ES-I3 (cell line): ENCODE results near the gene TMEM239.

Source experiments
- H3K36me3 ChIP-seq: 2 replicates; pipeline ENCODE4 v1.6.1; 2013; ENCODE audit warnings: mild to moderate bottlenecking, low read length, control low read depth, moderate library complexity; ENCODE audit not compliant: insufficient read depth
- H3K4me1 ChIP-seq: 2 replicates; pipeline ENCODE4 v1.6.1; 2013; ENCODE audit warnings: mild to moderate bottlenecking, control low read depth, low read length; ENCODE audit not compliant: insufficient read depth
- H3K9ac ChIP-seq: 2 replicates; pipeline ENCODE4 v1.6.1; 2013; ENCODE audit warnings: low read depth, mild to moderate bottlenecking, low read length, moderate library complexity
- H3K9me3 ChIP-seq: 2 replicates; pipeline ENCODE4 v1.6.1; 2013; ENCODE audit warnings: mild to moderate bottlenecking, low read length, moderate library complexity; ENCODE audit not compliant: control insufficient read depth, insufficient read depth

TMEM239 gene

DNA sequence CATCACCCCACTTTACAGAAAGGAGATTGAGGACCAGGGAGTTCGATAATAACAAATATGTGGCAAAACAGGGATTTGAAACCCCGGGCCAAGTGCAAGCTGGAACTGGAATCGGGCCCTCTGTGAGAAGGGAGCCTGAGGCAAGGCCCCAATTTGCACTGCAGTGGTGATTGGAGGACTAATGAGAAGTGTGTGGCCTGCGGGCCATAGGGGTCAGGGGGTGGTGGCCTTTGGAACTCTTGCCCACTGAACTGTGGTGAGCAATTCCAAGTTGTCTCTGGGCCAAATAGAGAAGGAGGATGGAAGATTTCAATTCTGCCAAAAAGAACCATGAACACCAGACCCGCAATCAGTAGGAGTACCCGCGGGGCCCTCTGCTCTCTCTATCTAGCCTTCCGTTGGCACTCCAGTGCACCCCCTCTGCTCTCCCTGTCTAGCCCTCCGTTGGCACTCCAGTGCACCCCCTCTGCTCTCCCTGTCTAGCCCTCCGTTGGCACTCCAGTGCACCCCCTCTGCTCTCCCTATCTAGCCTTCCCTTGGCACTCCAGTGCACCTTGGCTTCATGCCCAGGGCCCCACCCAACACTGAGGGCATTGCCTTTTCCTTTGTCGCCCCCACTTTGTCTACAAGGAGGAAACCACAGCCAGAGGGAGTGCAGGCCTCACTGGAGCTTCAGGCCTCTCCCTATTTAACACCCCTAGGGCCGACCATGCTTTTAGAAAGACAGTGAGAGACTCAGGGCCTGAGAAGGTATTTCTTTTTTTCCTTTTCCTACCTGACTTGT lies 51.1 kb downstream of the TMEM239 start:
- Histone ChIP-seq H3K9me3 (no peaks in the 10 kb centered on the region), H3K36me3 (no peaks in the 10 kb centered on the region; the same call in 1 of the 2 replicates), H3K4me1 (peaks cover 11% of the 10 kb centered on the region; the same call in 1 of the 2 replicates), H3K9ac (no peak overlapping the region)
